EH (cell line): Measurements from ENCODE around the gene CGGBP1.
"Not testable (repeated sequence)": the region's sequence is repeated elsewhere in the genome, so short reads cannot be mapped to it uniquely, and the experiment has no call there.

Source experiments
- DNase-seq: peaks from one replicate; pipeline ENCODE4 v3.0.0-alpha.2; 2015; ENCODE audit warnings: low read depth

The CGGBP1 gene

GRCh38 chr3:88034491-88035275 lies 24.1 kb downstream of the CGGBP1 start:
- no peak for DNase-seq

- no peak for DNase-seq
Measured at GRCh38 chr3:88033808-88034207, 25.0 kb downstream of the CGGBP1 start.

- no peak for DNase-seq
Measured at GRCh38 chr3:88033079-88033478, 25.7 kb downstream of the CGGBP1 start.

GRCh38 chr3:88032245-88032644 lies 26.6 kb downstream of the CGGBP1 start:
- peak; percentile 16 for DNase-seq

- DNase-seq, result peak; percentile 54
Measured at GRCh38 chr3:88031642-88032077, 27.1 kb downstream of the CGGBP1 start.

GRCh38 chr3:88030210-88030609 lies 28.6 kb downstream of the CGGBP1 start:
- no peak for DNase-seq

- DNase-seq, result no peak
Measured at GRCh38 chr3:88028876-88029275, 29.9 kb downstream of the CGGBP1 start.

GRCh38 chr3:88025001-88025552 lies 33.7 kb downstream of the CGGBP1 start:
- DNase-seq, result no peak

GRCh38 chr3:88019024-88019423 lies 39.8 kb downstream of the CGGBP1 start:
- no peak for DNase-seq

- DNase-seq, result not testable (repeated sequence)
Measured at GRCh38 chr3:88015656-88016055, 43.1 kb downstream of the CGGBP1 start.

GRCh38 chr3:88013592-88013991 lies 45.2 kb downstream of the CGGBP1 start:
- no peak for DNase-seq

GRCh38 chr3:88010810-88011209 lies 48.0 kb downstream of the CGGBP1 start:
- no peak for DNase-seq

GRCh38 chr3:88009066-88009465 lies 49.7 kb downstream of the CGGBP1 start:
- no peak for DNase-seq

GRCh38 chr3:88005066-88005465 lies 53.7 kb downstream of the CGGBP1 start:
- peak; percentile 39 for DNase-seq

- DNase-seq, result peak; percentile 49
Measured at GRCh38 chr3:88003115-88003755, 55.6 kb downstream of the CGGBP1 start.

- DNase-seq, result no peak
Measured at GRCh38 chr3:88002448-88002847, 56.4 kb downstream of the CGGBP1 start.
